ENCODE results near the gene UVRAG.

DNA sequence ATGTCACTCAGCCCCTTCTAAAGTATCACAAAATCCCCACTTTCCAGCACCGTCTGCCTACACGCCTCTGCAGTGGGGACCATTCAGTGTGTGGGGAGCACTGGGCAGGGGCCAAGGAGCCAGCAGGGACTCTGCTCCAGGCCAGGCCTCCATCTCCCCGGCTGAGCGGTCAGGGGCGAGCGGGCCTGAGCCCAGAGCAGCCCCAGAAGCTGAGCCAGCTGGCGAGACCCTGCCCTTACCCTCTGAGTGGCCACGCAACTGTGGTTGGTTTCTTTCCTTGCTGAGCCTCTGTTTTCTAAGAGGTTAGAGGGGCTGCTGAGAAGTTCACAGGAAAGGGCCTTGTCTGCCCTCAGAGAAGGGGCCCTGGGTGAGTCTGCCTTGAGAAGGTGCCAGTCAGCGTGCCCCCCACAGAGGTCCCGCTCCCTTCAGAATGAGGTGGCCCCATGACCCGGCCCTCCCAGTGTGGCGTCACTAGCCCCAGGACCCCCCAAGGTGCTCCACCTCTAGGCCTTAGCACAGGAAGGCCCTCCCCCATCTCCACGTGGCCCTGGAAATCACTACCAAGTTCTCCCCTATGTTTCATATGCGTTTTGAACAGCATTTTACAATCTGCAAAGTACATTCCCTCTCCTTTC lies 344.4 kb downstream of the UVRAG start:
- no peak for TF ChIP-seq ZC3H4 (CRISPR knock-in tag; IDR thresholded peaks at IDR 0.05; ENCODE audit: borderline replicate concordance)
- TF ChIP-seq, protein P1, sequence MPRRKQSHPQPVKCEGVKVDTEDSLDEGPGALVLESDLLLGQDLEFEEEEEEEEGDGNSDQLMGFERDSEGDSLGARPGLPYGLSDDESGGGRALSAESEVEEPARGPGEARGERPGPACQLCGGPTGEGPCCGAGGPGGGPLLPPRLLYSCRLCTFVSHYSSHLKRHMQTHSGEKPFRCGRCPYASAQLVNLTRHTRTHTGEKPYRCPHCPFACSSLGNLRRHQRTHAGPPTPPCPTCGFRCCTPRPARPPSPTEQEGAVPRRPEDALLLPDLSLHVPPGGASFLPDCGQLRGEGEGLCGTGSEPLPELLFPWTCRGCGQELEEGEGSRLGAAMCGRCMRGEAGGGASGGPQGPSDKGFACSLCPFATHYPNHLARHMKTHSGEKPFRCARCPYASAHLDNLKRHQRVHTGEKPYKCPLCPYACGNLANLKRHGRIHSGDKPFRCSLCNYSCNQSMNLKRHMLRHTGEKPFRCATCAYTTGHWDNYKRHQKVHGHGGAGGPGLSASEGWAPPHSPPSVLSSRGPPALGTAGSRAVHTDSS (CRISPR knock-in tag; conservative IDR thresholded peaks at IDR 0.05), result no peak

All from HepG2 (cell line).